H9 (cell line): ENCODE results near the gene TIMELESS. TPM values are rescaled to one million over a fixed set of nuclear protein-coding genes. Genes with fewer than 3 reads are reported as not detected.

Source experiments
- DNase-seq: peaks from one replicate; pipeline ENCODE4 v3.0.0-alpha.2; 2017
- H2AFZ ChIP-seq: one replicate; pipeline ENCODE4 v1.6.1; 2013; ENCODE audit warnings: mild to moderate bottlenecking, low read length, control low read depth, moderate library complexity
- H2AK5ac ChIP-seq: 2 replicates; pipeline ENCODE4 v1.6.1; 2013; ENCODE audit warnings: low read length, control low read depth, mixed read lengths; ENCODE audit not compliant: insufficient read length
- H2BK120ac ChIP-seq: one replicate; pipeline ENCODE4 v1.6.1; 2013; ENCODE audit warnings: low read depth, mild to moderate bottlenecking, low read length, control low read depth, inconsistent platforms; ENCODE audit not compliant: poor library complexity, severe bottlenecking
- H2BK12ac ChIP-seq: 2 replicates; pipeline ENCODE4 v1.6.1; 2013; ENCODE audit warnings: low read length, control low read depth, mixed read lengths, low read depth; ENCODE audit not compliant: insufficient read length
- H2BK15ac ChIP-seq: 2 replicates; pipeline ENCODE4 v1.6.1; 2013; ENCODE audit warnings: low read depth, low read length, control low read depth
- H2BK20ac ChIP-seq: one replicate; pipeline ENCODE4 v1.6.1; 2013; ENCODE audit warnings: low read depth, mild to moderate bottlenecking, low read length, control low read depth, inconsistent platforms; ENCODE audit not compliant: poor library complexity, severe bottlenecking
- H2BK5ac ChIP-seq: 2 replicates; pipeline ENCODE4 v1.6.1; 2013; ENCODE audit warnings: low read length, control low read depth, mixed read lengths; ENCODE audit not compliant: insufficient read length
- H3K14ac ChIP-seq: 2 replicates; pipeline ENCODE4 v1.6.1; 2013; ENCODE audit warnings: low read length, control low read depth; ENCODE audit not compliant: insufficient read depth
- H3K18ac ChIP-seq: 2 replicates; pipeline ENCODE4 v1.6.1; 2013; ENCODE audit warnings: low read depth, mild to moderate bottlenecking, mixed read lengths, low read length, control low read depth; ENCODE audit not compliant: insufficient read length
- H3K23ac ChIP-seq: 2 replicates; pipeline ENCODE4 v1.6.1; 2013; ENCODE audit warnings: low read length, control low read depth, mixed read lengths, low read depth; ENCODE audit not compliant: insufficient read length
- H3K23me2 ChIP-seq: 2 replicates; pipeline ENCODE4 v1.6.1; 2013; ENCODE audit warnings: low read depth, mild to moderate bottlenecking, mixed read lengths, low read length, control low read depth; ENCODE audit not compliant: insufficient read length, poor library complexity, severe bottlenecking
- H3K27ac ChIP-seq: 2 replicates; pipeline ENCODE4 v1.5.1; 2013; ENCODE audit warnings: low read length, control low read depth, mixed read lengths, low read depth; ENCODE audit not compliant: insufficient read length
- H3K27me3 ChIP-seq: 2 replicates; pipeline ENCODE4 v1.6.1; 2013; ENCODE audit warnings: low read length, control low read depth, inconsistent platforms; ENCODE audit not compliant: insufficient read depth
- H3K4ac ChIP-seq: 2 replicates; pipeline ENCODE4 v1.6.1; 2013; ENCODE audit warnings: low read depth, mild to moderate bottlenecking, control low read depth, inconsistent platforms, low read length, moderate library complexity
- H3K4me1 ChIP-seq: 2 replicates; pipeline ENCODE4 v1.6.1; 2013; ENCODE audit warnings: low read length, control low read depth, inconsistent platforms; ENCODE audit not compliant: insufficient read depth
- H3K4me2 ChIP-seq: 2 replicates; pipeline ENCODE4 v1.6.1; 2013; ENCODE audit warnings: low read length, control low read depth, mixed read lengths; ENCODE audit not compliant: insufficient read length, insufficient read depth
- H3K56ac ChIP-seq: 2 replicates; pipeline ENCODE4 v1.6.1; 2013; ENCODE audit warnings: low read depth, mild to moderate bottlenecking, mixed read lengths, low read length, control low read depth; ENCODE audit not compliant: insufficient read length
- H3K79me1 ChIP-seq: 2 replicates; pipeline ENCODE4 v1.6.1; 2013; ENCODE audit warnings: low read depth, mild to moderate bottlenecking, moderate library complexity, low read length, control low read depth, inconsistent platforms; ENCODE audit not compliant: insufficient read depth, poor library complexity, severe bottlenecking
- H3K79me2 ChIP-seq: 2 replicates; pipeline ENCODE4 v1.6.1; 2013; ENCODE audit warnings: low read length, control low read depth, inconsistent platforms; ENCODE audit not compliant: insufficient read depth
- H3K9ac ChIP-seq: 2 replicates; pipeline ENCODE4 v1.6.1; 2013; ENCODE audit warnings: low read length, control low read depth, mixed read lengths; ENCODE audit not compliant: insufficient read length; ENCODE audit errors: extremely low read depth
- H3K9me3 ChIP-seq: one replicate; pipeline ENCODE4 v1.6.1; 2013; ENCODE audit warnings: low read depth, low read length, inconsistent platforms; ENCODE audit not compliant: control insufficient read depth
- H3T11ph ChIP-seq: one replicate; pipeline ENCODE4 v1.6.1; 2013; ENCODE audit warnings: mild to moderate bottlenecking, low read length, control low read depth, inconsistent platforms
- H4K20me1 ChIP-seq: one replicate; pipeline ENCODE4 v1.6.1; 2013; ENCODE audit not compliant: control insufficient read depth, insufficient read length, insufficient read depth
- H4K5ac ChIP-seq: 2 replicates; pipeline ENCODE4 v1.6.1; 2013; ENCODE audit warnings: low read depth, mild to moderate bottlenecking, mixed read lengths, low read length, control low read depth; ENCODE audit not compliant: insufficient read length
- H4K8ac ChIP-seq: replicated peaks from 2 replicates; pipeline ENCODE4 v1.6.1; 2013; ENCODE audit warnings: low read length, control low read depth, mixed read lengths, low read depth; ENCODE audit not compliant: insufficient read length
- H4K91ac ChIP-seq: 2 replicates; pipeline ENCODE4 v1.6.1; 2013; ENCODE audit warnings: low read depth, mild to moderate bottlenecking, moderate library complexity, mixed read lengths, low read length, control low read depth; ENCODE audit not compliant: insufficient read length
- H3K27ac Mint-ChIP-seq, 3 experiments: 2 replicates in 2 of 3; 3 replicates in 1 of 3; pipeline ENCODE4 v1.8.0; 2020 to 2021; ENCODE audit warnings: mixed read lengths in 3 of 3, mild to moderate bottlenecking in 1 of 3, moderate library complexity in 1 of 3
- H3K27me3 Mint-ChIP-seq: 2 replicates; pipeline ENCODE4 v1.8.0; 2021; ENCODE audit warnings: low read depth, mild to moderate bottlenecking, moderate library complexity, mixed read lengths
- H3K36me3 Mint-ChIP-seq, 3 experiments: 2 replicates in 2 of 3; 3 replicates in 1 of 3; pipeline ENCODE4 v1.8.0; 2020 to 2021; ENCODE audit warnings: low read depth in 3 of 3, mixed read lengths in 3 of 3; ENCODE audit not compliant: insufficient read depth in 1 of 3
- H3K4me1 Mint-ChIP-seq, 2 experiments: 2 replicates each; pipeline ENCODE4 v1.8.0; 2020; ENCODE audit warnings: mixed read lengths in 2 of 2
- H3K4me3 Mint-ChIP-seq, 2 experiments: 2 replicates in 1 of 2; 3 replicates in 1 of 2; pipeline ENCODE4 v1.8.0; 2020 to 2021; ENCODE audit warnings: mild to moderate bottlenecking in 2 of 2, mixed read lengths in 2 of 2, moderate library complexity in 1 of 2
- H3K9me3 Mint-ChIP-seq, 2 experiments: 2 replicates in 1 of 2; 3 replicates in 1 of 2; pipeline ENCODE4 v1.8.0; 2020; ENCODE audit warnings: mild to moderate bottlenecking in 2 of 2, mixed read lengths in 2 of 2, moderate library complexity in 1 of 2
- WGBS: extraction: QIAGEN DNeasy Blood & Tissue Kit; methylation state at CpG from one replicate; pipeline ENCODE4 v1.1.7; 2013; ENCODE audit warnings: missing lambda C conversion rate, low lambda C conversion rate, mixed read lengths; ENCODE audit not compliant: insufficient read length; ENCODE audit errors: extremely low coverage; 5-methylcytosine and 5-hydroxymethylcytosine counted together
- total RNA-seq: library from RNA; stranded (reverse); gene quantifications from 2 replicates; pipeline ENCODE4 v1.2.1, GENCODE V29; 2021
- TF ChIP-seq, protein P1 (sequence below): fragments of 200-600 bp; sonication (generic); conservative IDR thresholded peaks from 3 replicates; pipeline ENCODE4 v1.8.0; 2021; ENCODE audit warnings: antibody characterized with exemption, mild to moderate bottlenecking

The TIMELESS gene
- total RNA-seq, 1 experiment from 2014 or later = 68.0 TPM

DNA sequence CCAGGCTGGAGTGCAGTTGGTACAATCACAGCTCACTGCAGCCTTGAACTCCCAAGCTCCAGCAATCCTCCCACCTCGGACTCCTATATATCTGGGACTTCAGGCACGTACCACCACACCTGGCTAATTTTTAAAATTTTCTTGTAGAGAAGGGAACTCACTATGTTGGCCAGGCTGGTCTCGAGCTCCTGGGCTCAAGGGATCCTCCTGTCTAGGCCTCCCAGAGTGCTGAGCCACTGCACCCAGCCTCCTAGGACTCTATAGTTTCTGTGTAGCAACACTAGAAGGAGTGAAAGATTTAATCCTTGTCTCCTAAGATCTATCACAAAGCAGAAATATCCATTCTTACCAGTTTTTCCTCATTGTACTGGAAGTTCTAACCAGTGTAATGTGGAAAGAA lies 82.3 kb downstream of the TIMELESS start:
- H3K79me2 ChIP-seq = no peaks in the 10 kb centered on the region
- no CpG with 5 or more reads among the region's 3 CpGs for WGBS

More for the DNA sequence above, 82.3 kb downstream of the TIMELESS start:
- H3K4ac ChIP-seq = no peak overlapping the region
- no peak overlapping the region for H2BK20ac ChIP-seq
- Mint-ChIP-seq H3K4me1 (no peaks in the 10 kb centered on the region), H3K36me3 (no peaks in the 10 kb centered on the region), H3K27ac (no peak overlapping the region), H3K27me3 (peaks cover 10% of the 10 kb centered on the region; the same call in 1 of the 2 replicates), H3K9me3 (peaks cover 2 to 3% of the 10 kb centered on the region in 2 experiments; a peak in 2 of 5 replicates), H3K4me3 (no peak overlapping the region)
- no peak overlapping the region for H3K56ac ChIP-seq
- H3K9ac ChIP-seq = no peak overlapping the region
- H2BK15ac ChIP-seq = no peak overlapping the region
- no peak overlapping the region for H2BK12ac ChIP-seq
- no peak overlapping the region for H4K91ac ChIP-seq
- no peak overlapping the region for H3K23ac ChIP-seq
- H3K23me2 ChIP-seq = no peaks in the 10 kb centered on the region
- DNase-seq = no peak
- H3K4me2 ChIP-seq = no peak overlapping the region
- H3K14ac ChIP-seq = no peak overlapping the region
- no peak overlapping the region for H2AFZ ChIP-seq
- H4K20me1 ChIP-seq = no peaks in the 10 kb centered on the region
- TF ChIP-seq, protein P1, sequence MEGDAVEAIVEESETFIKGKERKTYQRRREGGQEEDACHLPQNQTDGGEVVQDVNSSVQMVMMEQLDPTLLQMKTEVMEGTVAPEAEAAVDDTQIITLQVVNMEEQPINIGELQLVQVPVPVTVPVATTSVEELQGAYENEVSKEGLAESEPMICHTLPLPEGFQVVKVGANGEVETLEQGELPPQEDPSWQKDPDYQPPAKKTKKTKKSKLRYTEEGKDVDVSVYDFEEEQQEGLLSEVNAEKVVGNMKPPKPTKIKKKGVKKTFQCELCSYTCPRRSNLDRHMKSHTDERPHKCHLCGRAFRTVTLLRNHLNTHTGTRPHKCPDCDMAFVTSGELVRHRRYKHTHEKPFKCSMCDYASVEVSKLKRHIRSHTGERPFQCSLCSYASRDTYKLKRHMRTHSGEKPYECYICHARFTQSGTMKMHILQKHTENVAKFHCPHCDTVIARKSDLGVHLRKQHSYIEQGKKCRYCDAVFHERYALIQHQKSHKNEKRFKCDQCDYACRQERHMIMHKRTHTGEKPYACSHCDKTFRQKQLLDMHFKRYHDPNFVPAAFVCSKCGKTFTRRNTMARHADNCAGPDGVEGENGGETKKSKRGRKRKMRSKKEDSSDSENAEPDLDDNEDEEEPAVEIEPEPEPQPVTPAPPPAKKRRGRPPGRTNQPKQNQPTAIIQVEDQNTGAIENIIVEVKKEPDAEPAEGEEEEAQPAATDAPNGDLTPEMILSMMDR = no peak
- H4K5ac ChIP-seq = no peak overlapping the region
- H2BK120ac ChIP-seq = no peak overlapping the region
- no peaks in the 10 kb centered on the region for H3K9me3 ChIP-seq
- no peak overlapping the region for H4K8ac ChIP-seq
- H3K18ac ChIP-seq = no peak overlapping the region
- H3T11ph ChIP-seq = no peak overlapping the region
- no peaks in the 10 kb centered on the region for H3K79me1 ChIP-seq
- H2AK5ac ChIP-seq = no peak overlapping the region
- H2BK5ac ChIP-seq = no peak overlapping the region
- no peaks in the 10 kb centered on the region for H3K27me3 ChIP-seq
- H3K27ac ChIP-seq = no peak overlapping the region
- H3K4me1 ChIP-seq = no peaks in the 10 kb centered on the region

Other genes with a start within 250 kb of the TIMELESS start
- 60.8 and 64.8 TPM in 2 replicates for gene RNF41, start 227.5 kb downstream of the TIMELESS start, total RNA-seq
- 48.7 and 49.0 TPM in 2 replicates for gene NABP2, start 225.1 kb downstream of the TIMELESS start, total RNA-seq
- gene SLC39A5, start 219.4 kb downstream of the TIMELESS start, total RNA-seq = 0.15 TPM in 1 of 2 replicates, not detected in the other
- gene ANKRD52, start 191.0 kb downstream of the TIMELESS start, total RNA-seq = 33.4 and 34.6 TPM in 2 replicates
- 24.8 and 26.1 TPM in 2 replicates for gene COQ10A, start 182.5 kb downstream of the TIMELESS start, total RNA-seq
- gene CS, start 149.1 kb downstream of the TIMELESS start, total RNA-seq = 250 and 253 TPM in 2 replicates
- 203 and 221 TPM in 2 replicates for gene CNPY2, start 133.4 kb downstream of the TIMELESS start, total RNA-seq
- 35.4 and 40.8 TPM in 2 replicates for gene PAN2, start 115.4 kb downstream of the TIMELESS start, total RNA-seq
- 1.5 and 2.0 TPM in 2 replicates for gene IL23A, start 110.5 kb downstream of the TIMELESS start, total RNA-seq
- 47.8 and 49.9 TPM in 2 replicates for gene STAT2, start 89.3 kb downstream of the TIMELESS start, total RNA-seq
- gene APOF, start 86.6 kb downstream of the TIMELESS start, total RNA-seq = not detected in 2 replicates
- gene MIP, start 5.2 kb upstream of the TIMELESS start, total RNA-seq = 0.17 TPM in 1 of 2 replicates, not detected in the other
- 4.2 and 4.9 TPM in 2 replicates for gene SPRYD4, start 19.2 kb upstream of the TIMELESS start, total RNA-seq
- 15.9 and 17.0 TPM in 2 replicates for gene GLS2, start 38.7 kb upstream of the TIMELESS start, total RNA-seq
- 9.5 TPM in 2 replicates for gene RBMS2, start 72.4 kb upstream of the TIMELESS start, total RNA-seq
- gene BAZ2A, start 180.9 kb upstream of the TIMELESS start, total RNA-seq = 94.1 and 108 TPM in 2 replicates
- gene ATP5F1B, start 196.6 kb upstream of the TIMELESS start, total RNA-seq = 927 and 936 TPM in 2 replicates
- gene PTGES3, start 238.9 kb upstream of the TIMELESS start, total RNA-seq = 435 and 449 TPM in 2 replicates